Hypothalamus (tissue), 51 donors: ENCODE measurements around the gene NDST1.

Source experiments
- DNase-seq, 51 donors: peaks; one replicate each; lab custom pipeline; 2025; lab: John Stamatoyannopoulos, UW

NDST1 gene

GRCh38 chr5:150488519-150489359 lies 19.2 kb upstream of the NDST1 start:
- DNase-seq: peak in 27 of 51 donors; percentile 26 to 84 (median 55)

- DNase-seq: peak in 21 of 51 donors; percentile 31 to 82 (median 55)
These were observed 18.3 kb upstream of the NDST1 start for GRCh38 chr5:150489360-150490295.

GRCh38 chr5:150490296-150490669 lies 17.6 kb upstream of the NDST1 start:
- DNase-seq: no peak

- DNase-seq: no peak
These were observed 17.2 kb upstream of the NDST1 start for GRCh38 chr5:150490754-150491153.

- no peak for DNase-seq
These were observed 16.1 kb upstream of the NDST1 start for GRCh38 chr5:150491876-150492275.

- no peak for DNase-seq
These were observed 15.3 kb upstream of the NDST1 start for GRCh38 chr5:150492621-150493020.

- no peak for DNase-seq
These were observed 11.8 kb upstream of the NDST1 start for GRCh38 chr5:150496098-150496497.

- no peak for DNase-seq
These were observed 11.4 kb upstream of the NDST1 start for GRCh38 chr5:150496534-150496933.

GRCh38 chr5:150497274-150497988 lies 10.5 kb upstream of the NDST1 start:
- peak in 35 of 51 donors; percentile 4 to 86 (median 61) for DNase-seq

GRCh38 chr5:150497989-150498317 lies 10.0 kb upstream of the NDST1 start:
- DNase-seq: no peak

- DNase-seq: peak in 16 of 51 donors; percentile 27 to 61 (median 44)
These were observed 9.4 kb upstream of the NDST1 start for GRCh38 chr5:150498501-150498900.

GRCh38 chr5:150498971-150499370 lies 9.0 kb upstream of the NDST1 start:
- DNase-seq: no peak

GRCh38 chr5:150499437-150499956 lies 8.4 kb upstream of the NDST1 start:
- no peak for DNase-seq

GRCh38 chr5:150500328-150500841 lies 7.5 kb upstream of the NDST1 start:
- DNase-seq: no peak

- DNase-seq: peak in 21 of 51 donors; percentile 40 to 84 (median 59)
These were observed 7.0 kb upstream of the NDST1 start for GRCh38 chr5:150500905-150501304.

GRCh38 chr5:150502106-150502505 lies 5.8 kb upstream of the NDST1 start:
- DNase-seq: peak in 1 of 51 donors; percentile 59

- no peak for DNase-seq
These were observed 5.1 kb upstream of the NDST1 start for GRCh38 chr5:150502847-150503246.

GRCh38 chr5:150503386-150503785 lies 4.5 kb upstream of the NDST1 start:
- DNase-seq: no peak

GRCh38 chr5:150503977-150504620 lies 3.8 kb upstream of the NDST1 start:
- peak in 38 of 51 donors; percentile 34 to 90 (median 66) for DNase-seq

- DNase-seq: no peak
These were observed 2.9 kb upstream of the NDST1 start for GRCh38 chr5:150505041-150505511.
